PC-9 (cell line): ENCODE results near the gene RARB. TPM values are rescaled to one million over a fixed set of nuclear protein-coding genes. Genes with fewer than 3 reads are reported as not detected.
A peak's percentile ranks its signal among the peaks of the same experiment; 100 is the strongest.

ENCODE experiments used
- BruUV-seq: library from RNA; stranded (reverse); fragments of 400-500 nt; replicated peaks from 2 replicates; lab custom pipeline; 2021; lab: Mats Ljungman, UMichigan
- CTCF ChIA-PET: fragments of 300-600 bp; sonication (Branson Sonifier 250); formaldehyde crosslinking; loops from one replicate; lab custom pipeline; 2022; ENCODE audit warnings: antibody characterized with exemption; lab: Charles Lee
- POLR2A ChIA-PET: fragments of 300-600 bp; sonication (Branson Sonifier 250); formaldehyde crosslinking; loops from one replicate; lab custom pipeline; 2022; ENCODE audit warnings: antibody characterized with exemption; ENCODE audit not compliant: unreplicated experiment; lab: Charles Lee
- DNase-seq, 2 experiments: peaks; one replicate each; pipeline versions ENCODE4 v3.0.0 to v3.0.0-alpha.2; 2015 to 2022; ENCODE audit warnings: mixed read lengths in 1 of 2
- H2AFZ ChIP-seq: fragments of 200-600 bp; sonication (generic); 2 replicates; pipeline ENCODE4 v1.8.1; 2017; ENCODE audit warnings: antibody characterized with exemption
- H3F3A ChIP-seq: fragments of 200-600 bp; sonication (generic); 2 replicates; pipeline ENCODE4 v1.8.1; 2017; ENCODE audit warnings: antibody characterized with exemption, mild to moderate bottlenecking, low read depth; ENCODE audit not compliant: insufficient read depth
- H3K27ac ChIP-seq: fragments of 200-600 bp; sonication (generic); 2 replicates; pipeline ENCODE4 v1.6.1; 2016; ENCODE audit warnings: mixed run types
- H3K27me3 ChIP-seq: fragments of 200-600 bp; sonication (generic); 2 replicates; pipeline ENCODE4 v1.6.1; 2016; ENCODE audit warnings: low read depth, mixed run types; ENCODE audit not compliant: insufficient read depth
- H3K36me3 ChIP-seq: fragments of 200-600 bp; sonication (generic); 2 replicates; pipeline ENCODE4 v1.6.1; 2016; ENCODE audit warnings: low read depth, mixed run types
- H3K4me1 ChIP-seq: fragments of 200-600 bp; sonication (generic); replicated peaks from 2 replicates; pipeline ENCODE4 v1.6.1; 2016; ENCODE audit warnings: mixed run types; ENCODE audit not compliant: insufficient read depth
- H3K4me2 ChIP-seq: fragments of 200-600 bp; sonication (generic); 2 replicates; pipeline ENCODE4 v1.6.1; 2017; ENCODE audit warnings: mixed run types
- H3K4me3 ChIP-seq: fragments of 200-600 bp; sonication (generic); 2 replicates; pipeline ENCODE4 v1.6.1; 2016; ENCODE audit warnings: mixed run types
- H3K79me2 ChIP-seq: fragments of 200-600 bp; sonication (generic); 2 replicates; pipeline ENCODE4 v1.6.1; 2017; ENCODE audit warnings: low read depth, mixed run types
- H3K9me2 ChIP-seq: fragments of 200-600 bp; sonication (generic); 2 replicates; pipeline ENCODE4 v1.8.1; 2017; ENCODE audit warnings: mild to moderate bottlenecking; ENCODE audit not compliant: insufficient read depth
- H3K9me3 ChIP-seq: fragments of 200-600 bp; sonication (generic); 2 replicates; pipeline ENCODE4 v1.8.1; 2016; ENCODE audit warnings: low read depth; ENCODE audit not compliant: insufficient read depth
- H4K20me1 ChIP-seq: fragments of 200-600 bp; sonication (generic); 2 replicates; pipeline ENCODE4 v1.8.1; 2017; ENCODE audit not compliant: insufficient read depth
- CTCF ChIP-seq: fragments of 200-600 bp; sonication (generic); conservative IDR thresholded peaks from 2 replicates; pipeline ENCODE4 v1.6.1; 2017; ENCODE audit warnings: mixed run types, antibody characterized with exemption, mild to moderate bottlenecking, moderate library complexity
- EZH2 ChIP-seq: fragments of 200-600 bp; sonication (generic); IDR thresholded peaks from 2 replicates; pipeline ENCODE4 v1.8.0; 2017; ENCODE audit warnings: antibody characterized with exemption, low read depth
- intact Hi-C: fragments of 100-400 bp; cut with micrococcal nuclease; formaldehyde crosslinking; loops from one replicate; pipeline ENCODE4 v1.10.0; 2022; ENCODE audit not compliant: unreplicated experiment
- total RNA-seq: library from RNA; stranded (reverse); gene quantifications from 2 replicates; pipeline ENCODE4 v1.2.3, GENCODE V29; 2021

Gene RARB
- total RNA-seq, 1 experiment from 2014 or later, result 1.0 TPM

GRCh38 chr3:25507811-25508210 is 79.7 kb downstream of the RARB start:
- CTCF ChIA-PET, result no interaction called here
- DNase-seq, result no peak

GRCh38 chr3:25508433-25508832 is 80.4 kb downstream of the RARB start:
- no TSS peak for BruUV-seq
- no peak for TF ChIP-seq CTCF
- no peak for TF ChIP-seq EZH2

More at GRCh38 chr3:25507811-25508210, 79.7 kb downstream of the RARB start:
- H3K9me2 ChIP-seq, result no peaks in the 10 kb centered on the region
- H2AFZ ChIP-seq, result no peak overlapping the region
- no peaks in the 10 kb centered on the region for H3K79me2 ChIP-seq
- POLR2A ChIA-PET, result interaction anchor here (0.9 kb wide), 1 partner anchor 14 kb away, joined by 9 read pairs; no protein-coding TSS in a partner anchor
- no peaks in the 10 kb centered on the region for H3K9me3 ChIP-seq
- no peaks in the 10 kb centered on the region for H4K20me1 ChIP-seq
- H3K4me2 ChIP-seq, result no peak overlapping the region
- H3K36me3 ChIP-seq, result no peaks in the 10 kb centered on the region
- no peak overlapping the region for H3K4me3 ChIP-seq
- no peak overlapping the region for H3K27ac ChIP-seq
- no peaks in the 10 kb centered on the region for H3K4me1 ChIP-seq
- H3K27me3 ChIP-seq, result no peaks in the 10 kb centered on the region
- intact Hi-C loops, result no loop called here
- no TSS peak for BruUV-seq
- no peak for TF ChIP-seq CTCF
- no peak for TF ChIP-seq EZH2
- H3F3A ChIP-seq, result no peaks in the 10 kb centered on the region

GRCh38 chr3:25508901-25509300 is 80.8 kb downstream of the RARB start:
- DNase-seq, result peak in 1 of 2 experiments; percentile 47
- Histone ChIP-seq H3K4me3 (no peak overlapping the region), H3K79me2 (no peaks in the 10 kb centered on the region), H3K4me2 (no peak overlapping the region), H3K27ac (no peak overlapping the region), H3K36me3 (no peaks in the 10 kb centered on the region), H2AFZ (no peak overlapping the region), H3K4me1 (no peaks in the 10 kb centered on the region), H3K27me3 (no peaks in the 10 kb centered on the region), H4K20me1 (no peaks in the 10 kb centered on the region), H3K9me3 (no peaks in the 10 kb centered on the region), H3K9me2 (no peaks in the 10 kb centered on the region), H3F3A (no peaks in the 10 kb centered on the region)
- CTCF ChIA-PET, result no interaction called here
- intact Hi-C loops, result no loop called here
- no peak for TF ChIP-seq EZH2
- TF ChIP-seq CTCF, result no peak
- POLR2A ChIA-PET, result no interaction called here
- BruUV-seq, result no TSS peak

More at GRCh38 chr3:25508433-25508832, 80.4 kb downstream of the RARB start:
- Histone ChIP-seq H2AFZ (no peak overlapping the region), H3K79me2 (no peaks in the 10 kb centered on the region), H3K4me3 (no peak overlapping the region), H3K9me2 (no peaks in the 10 kb centered on the region), H3K27me3 (no peaks in the 10 kb centered on the region), H3K9me3 (no peaks in the 10 kb centered on the region), H3K36me3 (no peaks in the 10 kb centered on the region), H3K4me1 (no peaks in the 10 kb centered on the region), H3K4me2 (no peak overlapping the region), H3F3A (no peaks in the 10 kb centered on the region), H4K20me1 (no peaks in the 10 kb centered on the region), H3K27ac (no peak overlapping the region)
- ChIA-PET POLR2A (no interaction called here), CTCF (no interaction called here)
- intact Hi-C loops, result no loop called here
- DNase-seq, result no peak
